ENCODE results near the gene MYO1E. TPM values are rescaled to one million over a fixed set of nuclear protein-coding genes. Genes with fewer than 3 reads are reported as not detected.

The MYO1E gene
- total RNA-seq, 2 experiments from 2014 or later, result 90.4 to 101 TPM

GRCh38 chr15:59196416-59196815 lies 176.3 kb downstream of the MYO1E start:
- Mint-ChIP-seq H3K27me3 (ENCODE audit: low read depth) (no peaks in the 10 kb centered on the region), H3K4me1 (ENCODE audit: low read depth) (peaks cover 6% of the 10 kb centered on the region), H3K4me3 (no peak overlapping the region), H3K9me3 (ENCODE audit: insufficient read depth) (no peaks in the 10 kb centered on the region), H3K27ac (no peak overlapping the region), H3K36me3 (ENCODE audit: low read depth) (peaks cover 34% of the 10 kb centered on the region)
- CTCF ChIA-PET, result no interaction called here
- POLR2A ChIA-PET, result no interaction called here
- ATAC-seq, result no peak
- no peak for DNase-seq

GRCh38 chr15:59194639-59195325 lies 177.9 kb downstream of the MYO1E start:
- H3K9me3 Mint-ChIP-seq (ENCODE audit: insufficient read depth), result no peaks in the 10 kb centered on the region
- CTCF ChIA-PET, result interaction anchor here (1.0 kb wide), 1 partner anchor 23 kb away, joined by 3 read pairs; no protein-coding TSS in a partner anchor
- POLR2A ChIA-PET, result no interaction called here
- DNase-seq, result no peak
- H3K36me3 Mint-ChIP-seq (ENCODE audit: low read depth), result peaks cover 33% of the 10 kb centered on the region
- H3K27me3 Mint-ChIP-seq (ENCODE audit: low read depth), result no peaks in the 10 kb centered on the region
- no peak overlapping the region for H3K27ac Mint-ChIP-seq
- H3K4me1 Mint-ChIP-seq (ENCODE audit: low read depth), result peaks cover 6% of the 10 kb centered on the region
- H3K4me3 Mint-ChIP-seq, result no peak overlapping the region
- no peak for ATAC-seq

GRCh38 chr15:59191855-59192237 lies 180.8 kb downstream of the MYO1E start:
- ChIA-PET CTCF (no interaction called here), POLR2A (no interaction called here)
- no peaks in the 10 kb centered on the region for H3K9me3 Mint-ChIP-seq (ENCODE audit: insufficient read depth)
- H3K27me3 Mint-ChIP-seq (ENCODE audit: low read depth), result no peaks in the 10 kb centered on the region
- H3K4me3 Mint-ChIP-seq, result no peak overlapping the region
- H3K36me3 Mint-ChIP-seq (ENCODE audit: low read depth), result peaks cover 40% of the 10 kb centered on the region
- ATAC-seq (no peak), DNase-seq (no peak)
- H3K4me1 Mint-ChIP-seq (ENCODE audit: low read depth), result peaks cover 6% of the 10 kb centered on the region
- no peak overlapping the region for H3K27ac Mint-ChIP-seq

DNA sequence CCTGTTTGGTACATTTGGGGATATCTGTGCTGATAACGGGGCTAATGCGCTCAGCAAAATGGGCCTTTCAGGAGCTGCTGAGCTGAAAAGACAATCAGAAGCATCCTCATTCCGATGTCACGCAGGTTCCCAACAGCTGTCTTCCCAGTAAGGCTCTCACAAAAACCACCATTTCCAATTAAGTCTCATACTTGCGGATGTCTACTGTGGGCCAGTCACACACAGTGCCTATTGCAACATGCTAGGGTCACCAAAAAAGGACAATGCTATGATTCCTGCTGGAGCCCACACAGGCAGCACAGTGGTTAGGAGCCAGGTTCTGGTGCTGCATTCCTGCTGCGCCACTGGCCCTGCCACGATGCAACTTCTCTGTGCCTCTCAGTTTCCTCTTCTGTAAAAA lies 182.4 kb downstream of the MYO1E start:
- DNase-seq (no peak), ATAC-seq (no peak)
- H3K9me3 Mint-ChIP-seq (ENCODE audit: insufficient read depth), result no peaks in the 10 kb centered on the region
- peaks cover 6% of the 10 kb centered on the region for H3K4me1 Mint-ChIP-seq (ENCODE audit: low read depth)
- H3K4me3 Mint-ChIP-seq, result no peak overlapping the region
- POLR2A ChIA-PET, result no interaction called here
- CTCF ChIA-PET, result no interaction called here
- peaks cover 39% of the 10 kb centered on the region for H3K36me3 Mint-ChIP-seq (ENCODE audit: low read depth)
- no peak overlapping the region for H3K27ac Mint-ChIP-seq
- no peaks in the 10 kb centered on the region for H3K27me3 Mint-ChIP-seq (ENCODE audit: low read depth)

DNA sequence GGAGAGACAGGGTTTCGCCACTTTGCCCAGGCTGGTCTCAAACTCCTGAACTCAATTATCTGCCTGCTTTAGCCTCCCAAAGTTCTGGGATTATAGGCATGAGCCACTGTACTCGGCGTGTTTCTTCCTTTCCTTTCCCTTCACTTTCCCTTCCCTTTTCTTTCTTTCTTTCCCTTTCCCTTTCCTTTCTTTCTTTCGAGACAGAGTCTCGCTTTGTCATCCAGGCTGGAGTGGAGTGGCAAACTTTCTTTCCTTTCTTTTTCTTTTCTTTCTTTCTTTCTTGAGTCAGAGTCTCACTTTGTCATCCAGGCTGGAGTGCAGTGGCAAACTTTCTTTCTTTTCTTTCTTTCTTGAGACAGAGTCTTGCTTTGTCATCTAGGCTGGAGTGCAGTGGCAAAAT lies 183.4 kb downstream of the MYO1E start:
- POLR2A ChIA-PET, result no interaction called here
- Mint-ChIP-seq H3K4me3 (no peak overlapping the region), H3K27ac (no peak overlapping the region), H3K36me3 (ENCODE audit: low read depth) (peaks cover 38% of the 10 kb centered on the region), H3K9me3 (ENCODE audit: insufficient read depth) (no peaks in the 10 kb centered on the region), H3K4me1 (ENCODE audit: low read depth) (no peaks in the 10 kb centered on the region), H3K27me3 (ENCODE audit: low read depth) (no peaks in the 10 kb centered on the region)
- CTCF ChIA-PET, result interaction anchor here (0.6 kb wide), 1 partner anchor 402 kb away, joined by 4 read pairs; no protein-coding TSS in a partner anchor
- ATAC-seq (no peak), DNase-seq (no peak)

- no peaks in the 10 kb centered on the region for H3K4me1 Mint-ChIP-seq (ENCODE audit: low read depth)
- no peak for ATAC-seq
- POLR2A ChIA-PET, result no interaction called here
- CTCF ChIA-PET, result no interaction called here
- H3K36me3 Mint-ChIP-seq (ENCODE audit: low read depth), result peaks cover 47% of the 10 kb centered on the region
- peaks cover 12% of the 10 kb centered on the region for H3K9me3 Mint-ChIP-seq (ENCODE audit: insufficient read depth)
- no peaks in the 10 kb centered on the region for H3K27me3 Mint-ChIP-seq (ENCODE audit: low read depth)
- no peak overlapping the region for H3K27ac Mint-ChIP-seq
- H3K4me3 Mint-ChIP-seq, result no peak overlapping the region
- no peak for DNase-seq
These were observed 186.2 kb downstream of the MYO1E start for GRCh38 chr15:59186501-59186900.

DNA sequence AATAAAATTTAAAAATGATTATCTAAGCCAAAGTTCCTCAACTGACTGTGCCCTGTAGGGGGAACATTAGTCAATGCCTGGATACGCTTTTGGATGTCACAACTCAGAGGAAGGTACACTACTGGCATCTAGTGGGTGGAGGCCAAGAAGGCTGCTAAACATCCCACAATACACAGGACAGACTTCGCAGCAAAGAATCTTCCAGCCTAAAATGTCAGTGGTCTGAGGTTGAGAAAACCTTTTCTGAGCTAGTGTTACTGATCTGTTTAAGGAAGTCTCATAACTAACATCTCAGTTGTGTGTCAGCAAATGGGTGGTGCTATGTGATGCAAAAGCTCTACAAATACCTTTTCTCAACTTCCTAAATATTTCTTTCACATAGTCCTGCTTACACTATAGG lies 186.9 kb downstream of the MYO1E start:
- ATAC-seq (no peak), DNase-seq (no peak)
- H3K27ac Mint-ChIP-seq, result no peak overlapping the region
- H3K4me1 Mint-ChIP-seq (ENCODE audit: low read depth), result no peaks in the 10 kb centered on the region
- no peak overlapping the region for H3K4me3 Mint-ChIP-seq
- H3K9me3 Mint-ChIP-seq (ENCODE audit: insufficient read depth), result peaks cover 14% of the 10 kb centered on the region
- ChIA-PET POLR2A (no interaction called here), CTCF (no interaction called here)
- H3K36me3 Mint-ChIP-seq (ENCODE audit: low read depth), result peaks cover 51% of the 10 kb centered on the region
- H3K27me3 Mint-ChIP-seq (ENCODE audit: low read depth), result no peaks in the 10 kb centered on the region

DNA sequence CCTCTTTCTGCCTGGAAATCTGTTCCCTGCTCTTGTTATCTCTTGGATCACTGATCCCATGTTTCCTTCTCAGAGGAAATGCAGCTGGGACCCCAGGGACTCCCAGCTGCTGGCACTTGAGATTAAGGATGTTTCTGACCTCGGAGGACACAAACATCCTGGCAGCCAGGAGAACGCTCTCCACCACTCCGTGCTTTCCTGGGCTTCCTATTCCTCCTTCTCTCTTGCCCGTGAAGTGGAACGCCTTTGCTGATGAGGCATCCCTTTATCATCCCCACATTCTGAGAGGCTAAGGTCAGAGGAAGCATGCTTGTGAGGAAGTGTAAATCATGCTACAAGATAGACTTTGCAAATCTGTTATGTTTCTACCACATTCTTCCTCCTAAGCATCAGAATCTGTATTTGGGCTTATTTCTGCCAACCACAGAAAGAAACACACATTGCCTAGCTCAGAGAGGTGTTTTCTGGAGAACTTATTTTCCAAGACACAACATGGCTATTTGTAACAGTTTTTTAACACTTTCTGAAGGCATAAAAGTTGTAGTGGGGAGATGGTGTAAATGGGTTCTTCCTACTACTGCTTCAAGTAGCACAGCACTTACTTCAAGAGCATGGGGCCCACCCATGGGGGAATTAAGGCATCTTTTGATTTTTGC lies 191.6 kb downstream of the MYO1E start:
- POLR2A ChIA-PET, result no interaction called here
- DNase-seq, result no peak
- H3K4me3 Mint-ChIP-seq, result no peak overlapping the region
- H3K4me1 Mint-ChIP-seq (ENCODE audit: low read depth), result no peaks in the 10 kb centered on the region
- H3K36me3 Mint-ChIP-seq (ENCODE audit: low read depth), result peaks cover 39% of the 10 kb centered on the region
- peaks cover 2% of the 10 kb centered on the region for H3K27me3 Mint-ChIP-seq (ENCODE audit: low read depth)
- CTCF ChIA-PET, result interaction anchor here (2.0 kb wide), 1 partner anchor 348 kb away, joined by 7 read pairs; no protein-coding TSS in a partner anchor
- no peak overlapping the region for H3K27ac Mint-ChIP-seq
- H3K9me3 Mint-ChIP-seq (ENCODE audit: insufficient read depth), result peaks cover 14% of the 10 kb centered on the region
- no peak for ATAC-seq

DNA sequence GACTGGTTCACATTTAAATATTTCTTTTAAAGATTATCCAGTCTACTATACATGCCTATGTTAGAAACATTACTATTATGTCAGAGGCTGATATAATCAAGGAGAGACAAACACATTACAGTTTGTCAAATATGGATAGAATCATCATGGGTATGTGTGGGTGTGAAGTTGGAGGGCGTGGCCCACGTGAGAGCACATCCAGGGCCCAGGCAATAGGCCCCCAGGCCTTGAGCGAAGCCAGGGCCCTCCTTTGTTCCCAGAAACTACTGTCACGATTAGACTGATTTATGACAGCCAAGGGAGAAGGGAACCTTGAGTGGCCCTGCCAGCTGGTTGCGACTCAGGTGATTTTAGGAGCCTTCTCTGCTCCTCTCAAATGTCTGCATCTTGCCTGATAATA lies 193.0 kb downstream of the MYO1E start:
- no peak overlapping the region for H3K4me3 Mint-ChIP-seq
- POLR2A ChIA-PET, result no interaction called here

GRCh38 chr15:59178151-59178695 lies 194.4 kb downstream of the MYO1E start:
- Mint-ChIP-seq H3K4me1 (ENCODE audit: low read depth) (peaks cover 2% of the 10 kb centered on the region), H3K36me3 (ENCODE audit: low read depth) (peaks cover 41% of the 10 kb centered on the region), H3K27ac (no peak overlapping the region), H3K9me3 (ENCODE audit: insufficient read depth) (peaks cover 12% of the 10 kb centered on the region), H3K27me3 (ENCODE audit: low read depth) (peaks cover 2% of the 10 kb centered on the region), H3K4me3 (no peak overlapping the region)
- ATAC-seq (no peak), DNase-seq (no peak)
- CTCF ChIA-PET, result interaction anchor here (1.0 kb wide), 1 partner anchor 40 kb away, joined by 3 read pairs; no protein-coding TSS in a partner anchor
- POLR2A ChIA-PET, result no interaction called here

More for the DNA sequence above, 193.0 kb downstream of the MYO1E start:
- DNase-seq, result no peak
- ATAC-seq, result no peak
- CTCF ChIA-PET, result interaction anchor here (2.0 kb wide), 1 partner anchor 349 kb away, joined by 7 read pairs; no protein-coding TSS in a partner anchor
- H3K36me3 Mint-ChIP-seq (ENCODE audit: low read depth), result peaks cover 43% of the 10 kb centered on the region
- peaks cover 14% of the 10 kb centered on the region for H3K9me3 Mint-ChIP-seq (ENCODE audit: insufficient read depth)
- peaks cover 2% of the 10 kb centered on the region for H3K4me1 Mint-ChIP-seq (ENCODE audit: low read depth)
- no peak overlapping the region for H3K27ac Mint-ChIP-seq
- peaks cover 2% of the 10 kb centered on the region for H3K27me3 Mint-ChIP-seq (ENCODE audit: low read depth)

- Mint-ChIP-seq H3K36me3 (ENCODE audit: low read depth) (peaks cover 40% of the 10 kb centered on the region), H3K27me3 (ENCODE audit: low read depth) (peaks cover 2% of the 10 kb centered on the region), H3K27ac (no peak overlapping the region), H3K9me3 (ENCODE audit: insufficient read depth) (peaks cover 7% of the 10 kb centered on the region), H3K4me1 (ENCODE audit: low read depth) (peaks cover 2% of the 10 kb centered on the region), H3K4me3 (no peak overlapping the region)
- POLR2A ChIA-PET, result no interaction called here
- CTCF ChIA-PET, result interaction anchor here (1.6 kb wide), 1 partner anchor 14 kb away, joined by 4 read pairs; no protein-coding TSS in a partner anchor
- ATAC-seq (no peak), DNase-seq (no peak)
These were observed 195.4 kb downstream of the MYO1E start for GRCh38 chr15:59177317-59177660.

- ATAC-seq (no peak), DNase-seq (no peak)
- Mint-ChIP-seq H3K36me3 (ENCODE audit: low read depth) (peaks cover 41% of the 10 kb centered on the region), H3K27ac (no peak overlapping the region), H3K27me3 (ENCODE audit: low read depth) (peaks cover 2% of the 10 kb centered on the region), H3K4me1 (ENCODE audit: low read depth) (peaks cover 2% of the 10 kb centered on the region), H3K4me3 (no peak overlapping the region), H3K9me3 (ENCODE audit: insufficient read depth) (peaks cover 5% of the 10 kb centered on the region)
- CTCF ChIA-PET, result interaction anchor here (0.9 to 3.1 kb wide), 3 partner anchors 13 to 352 kb away, joined by 3 to 23 read pairs (median 4); no protein-coding TSS in a partner anchor
- POLR2A ChIA-PET, result no interaction called here
These were observed 195.9 kb downstream of the MYO1E start for GRCh38 chr15:59176653-59177316.

Measured in activated CD8-positive, alpha-beta T cell treated with anti-CD3 and anti-CD28 coated beads, Interleukin-2, amount 10 ng/mL, durations not matched to agents 7 days and 5 days (primary cell).